OCI-M1 (cell line): Measurements from ENCODE around the gene NFXL1.
A peak's percentile ranks its signal among the peaks of the same experiment; 100 is the strongest.

Experiments used
- DNase-seq: peaks from one replicate; lab custom pipeline; 2025; lab: John Stamatoyannopoulos, UW

The NFXL1 gene

GRCh38 chr4:47831026-47831679 lies 83.2 kb downstream of the NFXL1 start:
- DNase-seq, result no peak

- no peak for DNase-seq
Observed at GRCh38 chr4:47830265-47831025, 83.9 kb downstream of the NFXL1 start.

- no peak for DNase-seq
Observed at GRCh38 chr4:47829438-47829837, 84.9 kb downstream of the NFXL1 start.

GRCh38 chr4:47827343-47828047 lies 86.9 kb downstream of the NFXL1 start:
- DNase-seq, result peak; percentile 7

GRCh38 chr4:47824840-47825239 lies 89.5 kb downstream of the NFXL1 start:
- no peak for DNase-seq

- DNase-seq, result peak; percentile 46
Observed at GRCh38 chr4:47819178-47819577, 95.2 kb downstream of the NFXL1 start.

- DNase-seq, result no peak
Observed at GRCh38 chr4:47817275-47817674, 97.1 kb downstream of the NFXL1 start.

- DNase-seq, result no peak
Observed at GRCh38 chr4:47816748-47817147, 97.6 kb downstream of the NFXL1 start.

GRCh38 chr4:47814618-47815295 lies 99.6 kb downstream of the NFXL1 start:
- DNase-seq, result no peak

- DNase-seq, result no peak
Observed at GRCh38 chr4:47809654-47810203, 104.7 kb downstream of the NFXL1 start.

GRCh38 chr4:47804598-47804997 lies 109.8 kb downstream of the NFXL1 start:
- no peak for DNase-seq

GRCh38 chr4:47801481-47802002 lies 112.8 kb downstream of the NFXL1 start:
- no peak for DNase-seq

GRCh38 chr4:47798165-47798564 lies 116.2 kb downstream of the NFXL1 start:
- DNase-seq, result no peak
